RCC 7860 (cell line): ENCODE data around the gene PRR22.
"Not testable (repeated sequence)": the region's sequence is repeated elsewhere in the genome, so short reads cannot be mapped to it uniquely, and the experiment has no call there.

Source experiments
- DNase-seq: peaks from one replicate; pipeline ENCODE4 v3.0.0-alpha.2; 2015; ENCODE audit warnings: low spot score
- FAIRE-seq: peaks from 2 replicates; lab custom pipeline; 2012; peaks lifted over from hg19 to GRCh38; lab: Jason Lieb, UNC

PRR22 gene

DNA sequence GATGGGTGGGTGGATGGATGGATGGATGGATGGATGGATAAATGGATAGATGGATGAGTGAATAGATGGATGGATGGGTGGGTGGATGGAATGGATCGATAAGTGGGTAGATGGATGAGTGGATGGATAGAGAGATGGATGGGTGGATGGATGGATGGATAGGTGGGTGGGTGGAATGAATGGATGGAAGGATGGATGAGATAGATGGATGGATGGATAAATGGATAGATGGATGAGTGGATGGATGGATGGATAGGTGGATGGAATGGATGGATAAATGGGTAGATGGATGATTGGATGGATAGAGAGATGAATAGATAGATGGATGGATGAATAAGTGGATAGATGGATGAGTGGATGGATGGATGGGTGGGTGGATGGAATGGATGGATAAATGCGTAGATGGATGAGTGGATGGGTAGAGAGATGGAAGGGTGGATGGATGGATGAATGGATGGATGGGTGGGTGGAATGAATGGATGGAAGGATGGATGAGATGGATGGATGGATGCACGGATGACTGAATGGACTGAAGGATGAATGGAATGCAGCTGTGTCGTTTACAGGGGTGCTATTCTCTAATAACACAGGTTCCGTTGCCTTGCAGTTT is 21.8 kb downstream of the PRR22 start:
- FAIRE-seq (no peak), DNase-seq (no peak)

GRCh38 chr19:5753743-5754142 is 30.8 kb downstream of the PRR22 start:
- DNase-seq: no peak
- FAIRE-seq: no peak

DNA sequence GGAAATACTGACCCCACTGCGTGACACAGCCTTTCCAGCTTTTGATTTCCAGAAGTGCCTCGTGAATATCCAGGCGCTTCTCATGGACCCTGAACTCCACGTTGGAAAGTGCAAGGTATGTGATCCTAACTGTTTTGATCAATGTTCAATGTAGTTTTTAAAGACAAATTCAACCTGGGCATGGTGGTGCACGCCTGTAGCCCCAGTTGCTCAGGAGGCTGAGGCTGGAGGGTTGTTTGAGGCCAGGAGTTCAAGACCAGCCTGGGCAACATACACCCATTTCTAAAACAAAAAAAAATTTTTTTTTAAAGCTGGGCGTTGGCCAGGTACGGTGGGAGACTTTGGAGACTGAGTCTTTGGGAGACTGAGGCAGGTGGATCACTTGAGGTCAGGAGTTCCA is 32.8 kb downstream of the PRR22 start:
- DNase-seq: no peak
- FAIRE-seq: no peak

DNA sequence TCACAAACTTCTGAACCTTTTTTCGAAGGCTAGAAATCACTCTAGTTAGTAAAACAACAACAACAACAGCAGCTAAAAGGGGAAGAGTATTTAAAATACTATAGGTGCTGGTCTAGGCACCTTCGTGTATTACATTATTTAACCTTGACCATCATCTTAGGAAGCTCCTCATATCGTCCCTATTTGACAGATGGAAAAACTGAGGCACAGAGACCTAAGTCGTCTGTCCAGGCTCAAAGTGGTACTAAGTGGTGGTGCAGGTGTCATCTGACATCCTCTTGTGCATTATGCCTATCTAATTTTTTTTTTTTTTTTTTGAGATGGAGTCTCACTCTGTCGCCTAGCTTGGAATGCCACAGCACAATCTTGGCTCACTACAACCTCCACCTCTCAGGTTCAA is 35.0 kb downstream of the PRR22 start:
- FAIRE-seq (no peak), DNase-seq (no peak)

- not testable (repeated sequence) for FAIRE-seq
Measured at GRCh38 chr19:5748920-5749319, 35.6 kb downstream of the PRR22 start.

GRCh38 chr19:5744999-5745398 is 39.5 kb downstream of the PRR22 start:
- not testable (repeated sequence) for FAIRE-seq

More at GRCh38 chr19:5748920-5749319, 35.6 kb downstream of the PRR22 start:
- not testable (repeated sequence) for DNase-seq

DNA sequence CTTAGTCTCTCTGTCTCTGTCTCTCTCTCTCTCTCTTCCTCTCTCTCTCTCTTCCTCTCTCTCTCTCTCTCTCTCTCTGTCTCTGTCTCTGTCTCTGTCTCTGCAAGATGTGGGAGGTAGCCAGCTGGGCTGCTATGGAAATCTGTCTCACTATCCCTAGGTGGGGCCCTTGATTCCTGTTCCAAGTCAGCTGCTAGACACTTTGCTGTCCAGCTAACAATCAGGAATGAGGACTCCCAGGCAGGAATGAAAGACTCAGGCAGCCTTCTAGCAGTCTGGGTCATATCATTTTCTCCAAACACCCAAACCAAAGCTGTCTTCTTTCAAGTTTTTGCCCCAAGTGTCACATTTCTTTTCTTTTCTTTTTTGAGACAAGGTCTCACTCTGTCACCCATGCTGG is 40.9 kb downstream of the PRR22 start:
- FAIRE-seq (no peak), DNase-seq (no peak)

More at GRCh38 chr19:5744999-5745398, 39.5 kb downstream of the PRR22 start:
- DNase-seq: not testable (repeated sequence)

- DNase-seq (no peak), FAIRE-seq (no peak)
Measured at GRCh38 chr19:5742051-5742450, 42.5 kb downstream of the PRR22 start.

- FAIRE-seq: no peak
Measured at GRCh38 chr19:5738423-5738822, 46.1 kb downstream of the PRR22 start.

GRCh38 chr19:5733172-5733571 is 51.4 kb downstream of the PRR22 start:
- not testable (repeated sequence) for DNase-seq, FAIRE-seq

More at GRCh38 chr19:5738423-5738822, 46.1 kb downstream of the PRR22 start:
- DNase-seq: no peak
